22Rv1 (cell line): ENCODE measurements around the gene TUBA1C.

Source experiments
- CTCF ChIP-seq: fragments of 450-650 bp; IDR thresholded peaks from 2 replicates; pipeline ENCODE4 v1.5.1; 2017; ENCODE audit warnings: mild to moderate bottlenecking
- ZFX ChIP-seq: fragments of 450-650 bp; IDR thresholded peaks from 2 replicates; pipeline ENCODE4 v1.6.1; 2017; ENCODE audit warnings: antibody characterized with exemption, borderline replicate concordance

DNA sequence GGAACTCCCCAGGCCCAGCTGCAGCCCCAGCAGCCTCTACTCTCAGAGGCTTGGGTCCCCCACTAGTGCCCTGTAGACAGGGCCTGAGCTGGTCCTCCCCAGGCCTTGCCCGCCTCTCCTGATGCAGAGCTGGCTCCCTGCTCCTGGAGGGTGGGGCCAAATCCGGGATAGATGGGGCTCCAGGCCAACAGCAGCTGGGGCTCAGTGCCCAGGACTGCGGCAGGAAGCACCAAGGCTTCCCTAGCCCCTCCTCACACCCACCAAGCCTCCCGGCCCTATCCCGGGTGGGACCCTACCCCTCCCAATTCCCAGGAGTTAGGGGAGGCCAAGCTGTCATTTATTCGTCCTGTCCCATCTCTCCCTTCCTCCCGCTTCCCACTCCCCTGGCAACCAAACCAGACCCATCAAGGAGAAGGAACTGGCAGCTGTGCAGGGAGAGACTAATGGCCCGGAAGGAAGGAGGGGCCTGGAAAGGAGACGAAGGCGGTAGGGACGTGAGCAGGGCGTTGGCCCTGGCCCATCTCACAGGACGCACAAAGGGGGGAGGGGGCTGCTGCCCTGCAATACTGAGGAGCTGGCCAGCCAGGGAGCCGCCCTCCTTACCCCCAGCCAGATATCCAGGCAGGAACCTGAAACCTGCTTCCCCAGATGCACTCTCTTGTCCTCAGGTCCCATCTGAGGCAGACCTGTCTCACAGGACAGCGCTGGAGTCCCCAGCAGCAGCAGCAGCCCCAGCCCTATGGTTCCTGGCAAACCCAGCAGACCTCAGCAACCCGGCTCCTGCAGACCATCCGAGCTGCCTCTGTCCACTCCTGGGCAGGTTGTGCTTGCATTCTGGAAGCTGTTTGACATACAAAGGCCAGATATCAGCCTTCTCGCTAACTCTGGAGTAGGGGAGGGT is 28.4 kb downstream of the TUBA1C start:
- no peak for TF ChIP-seq CTCF
- TF ChIP-seq ZFX: no peak
